GM21367 (cell line): Measurements from ENCODE around the gene CSNK1G1.
"Not testable (repeated sequence)": the region's sequence is repeated elsewhere in the genome, so short reads cannot be mapped to it uniquely, and the experiment has no call there.

ENCODE experiments used
- ATAC-seq: cut with Tn5 transposase; IDR thresholded peaks from one replicate; pipeline ENCODE4 v1.9.1; 2021; ENCODE audit not compliant: unreplicated experiment

Gene CSNK1G1

DNA sequence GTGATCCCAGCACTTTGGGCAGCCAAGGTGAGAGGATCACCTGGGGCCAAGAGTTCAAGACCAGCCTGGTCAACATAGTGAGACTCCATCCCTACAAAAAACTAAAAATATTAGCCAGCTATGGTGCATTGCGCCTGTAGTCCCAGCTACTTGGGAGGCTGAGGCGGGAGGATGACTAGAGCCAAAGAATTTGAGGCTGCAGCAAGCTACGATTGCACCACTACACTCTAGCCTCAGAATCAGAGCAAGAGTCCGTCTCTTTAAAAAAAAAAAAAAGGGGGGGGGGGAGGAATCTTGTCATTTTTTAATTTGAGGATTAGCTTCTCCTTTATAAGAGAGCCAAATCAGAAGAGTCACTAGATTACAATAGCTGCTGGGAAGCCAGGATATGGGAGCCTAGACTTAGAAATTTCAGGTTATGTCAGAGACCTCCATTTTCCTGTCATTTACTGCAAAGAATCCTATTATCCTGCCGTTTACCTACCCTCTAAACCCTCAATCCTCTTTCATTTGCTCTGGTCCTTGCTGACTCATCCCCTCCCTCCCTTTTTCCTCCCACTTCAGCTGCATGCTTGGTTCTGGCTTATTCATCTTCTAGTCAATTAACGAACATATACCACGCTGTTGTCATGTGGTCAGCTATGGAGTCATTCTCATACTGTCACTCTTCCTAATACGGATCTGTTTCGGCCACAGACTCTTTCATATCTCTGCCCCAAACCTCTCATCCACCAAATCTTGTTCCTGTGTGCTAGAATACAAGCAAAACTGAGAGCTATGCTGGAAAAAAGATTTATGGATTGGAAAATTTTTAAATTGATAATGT lies 109.4 kb downstream of the CSNK1G1 start:
- ATAC-seq: peak; percentile 73

GRCh38 chr15:64245405-64245804 lies 110.6 kb downstream of the CSNK1G1 start:
- no peak for ATAC-seq

- ATAC-seq: no peak
Measured at GRCh38 chr15:64237677-64238076, 118.3 kb downstream of the CSNK1G1 start.

GRCh38 chr15:64236156-64236894 lies 119.6 kb downstream of the CSNK1G1 start:
- no peak for ATAC-seq

GRCh38 chr15:64235552-64235951 lies 120.4 kb downstream of the CSNK1G1 start:
- ATAC-seq: no peak

- no peak for ATAC-seq
Measured at GRCh38 chr15:64233299-64233698, 122.7 kb downstream of the CSNK1G1 start.

- no peak for ATAC-seq
Measured at GRCh38 chr15:64232400-64232799, 123.6 kb downstream of the CSNK1G1 start.

- ATAC-seq: no peak
Measured at GRCh38 chr15:64229129-64229724, 126.7 kb downstream of the CSNK1G1 start.

- no peak for ATAC-seq
Measured at GRCh38 chr15:64225804-64226203, 130.2 kb downstream of the CSNK1G1 start.

DNA sequence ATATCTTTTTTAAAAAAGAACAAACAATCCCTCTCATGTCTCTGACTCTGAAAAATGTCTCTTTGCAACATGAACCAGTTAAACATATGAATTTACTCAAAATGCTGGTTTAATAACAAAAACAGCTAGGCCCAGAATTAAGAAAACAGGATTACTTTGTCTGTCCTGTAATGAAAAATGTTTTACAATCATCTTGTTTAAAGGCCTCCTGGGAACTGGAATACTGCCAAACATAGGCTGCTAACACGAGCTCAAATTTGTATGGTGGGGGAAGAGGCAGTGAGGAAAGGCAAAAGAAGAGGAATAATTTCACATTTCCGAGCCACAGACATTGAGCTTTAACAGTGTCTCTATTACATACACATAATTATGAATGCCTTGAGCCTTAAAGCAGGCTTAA lies 131.5 kb downstream of the CSNK1G1 start:
- ATAC-seq: no peak

DNA sequence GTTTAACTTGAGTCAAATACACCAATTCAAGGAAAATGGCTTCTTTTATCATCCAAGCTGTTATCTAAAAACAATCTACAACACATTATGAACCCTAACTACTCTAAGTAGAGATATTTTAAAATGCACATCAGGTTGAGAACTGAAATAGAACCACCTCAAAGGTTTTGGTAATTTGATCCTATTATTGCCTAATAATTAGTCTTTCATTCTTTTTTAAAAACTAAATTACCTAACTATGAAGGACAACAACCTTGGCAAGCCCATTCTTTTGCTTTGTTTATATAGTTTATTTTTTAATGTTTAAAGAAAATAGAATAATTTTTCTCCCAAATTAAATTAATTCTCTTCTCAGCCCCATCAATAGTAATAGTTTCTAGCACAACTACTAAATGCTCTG lies 132.1 kb downstream of the CSNK1G1 start:
- no peak for ATAC-seq

GRCh38 chr15:64222573-64223366 lies 133.2 kb downstream of the CSNK1G1 start:
- no peak for ATAC-seq

DNA sequence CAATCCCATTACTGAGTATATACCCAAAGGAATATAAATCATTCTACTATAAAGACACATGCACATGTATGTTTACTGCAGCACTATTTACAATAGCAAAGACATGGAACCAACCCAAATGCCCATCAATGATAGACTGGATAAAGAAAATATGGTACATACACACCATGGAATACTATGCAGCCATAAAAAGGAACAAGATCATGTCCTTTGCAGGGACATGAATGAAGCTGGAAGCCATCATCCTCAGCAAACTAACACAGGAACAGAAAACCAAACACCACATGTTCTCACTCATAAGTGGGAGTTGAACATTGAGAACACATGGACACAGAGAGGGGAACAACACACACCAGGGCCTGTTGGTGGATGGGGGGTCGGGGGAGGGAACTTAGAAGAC lies 134.1 kb downstream of the CSNK1G1 start:
- ATAC-seq: not testable (repeated sequence)

DNA sequence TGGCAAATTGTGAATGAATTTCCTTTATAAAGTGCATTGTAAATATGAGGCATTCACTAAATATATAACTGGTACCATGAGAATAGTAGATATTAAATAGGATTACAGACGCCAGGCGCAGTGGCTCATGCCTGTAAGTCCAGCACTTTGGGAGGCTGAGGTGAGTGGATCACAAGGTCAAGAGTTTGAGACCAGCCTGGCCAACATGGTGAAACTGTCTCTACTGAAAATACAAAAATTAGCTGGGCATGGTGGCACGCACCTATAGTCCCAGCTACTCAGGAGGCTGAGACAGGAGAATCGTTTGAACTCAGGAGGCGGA lies 138.6 kb downstream of the CSNK1G1 start:
- ATAC-seq: not testable (repeated sequence)

- no peak for ATAC-seq
Measured at GRCh38 chr15:64216730-64217428, 139.1 kb downstream of the CSNK1G1 start.

DNA sequence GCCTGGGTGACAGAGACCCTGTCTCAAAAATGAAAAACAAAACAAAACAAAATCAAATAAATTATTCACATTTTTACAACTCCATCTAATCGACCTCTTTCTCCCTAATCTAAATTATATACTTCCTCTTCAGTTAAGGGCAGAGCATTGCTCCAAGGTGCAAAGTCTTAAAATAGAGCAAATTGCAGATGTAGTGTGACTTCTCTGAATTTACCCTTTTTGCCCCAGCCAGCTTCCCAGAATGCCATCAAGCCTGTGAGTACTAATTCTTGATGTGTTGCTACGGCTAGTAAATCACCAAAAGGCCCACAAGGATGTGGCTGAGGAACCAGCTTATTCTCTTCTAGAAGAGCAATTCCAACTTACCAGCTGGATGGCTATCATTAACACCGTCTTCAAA lies 139.8 kb downstream of the CSNK1G1 start:
- ATAC-seq: no peak

- no peak for ATAC-seq
Measured at GRCh38 chr15:64213646-64214045, 142.3 kb downstream of the CSNK1G1 start.

DNA sequence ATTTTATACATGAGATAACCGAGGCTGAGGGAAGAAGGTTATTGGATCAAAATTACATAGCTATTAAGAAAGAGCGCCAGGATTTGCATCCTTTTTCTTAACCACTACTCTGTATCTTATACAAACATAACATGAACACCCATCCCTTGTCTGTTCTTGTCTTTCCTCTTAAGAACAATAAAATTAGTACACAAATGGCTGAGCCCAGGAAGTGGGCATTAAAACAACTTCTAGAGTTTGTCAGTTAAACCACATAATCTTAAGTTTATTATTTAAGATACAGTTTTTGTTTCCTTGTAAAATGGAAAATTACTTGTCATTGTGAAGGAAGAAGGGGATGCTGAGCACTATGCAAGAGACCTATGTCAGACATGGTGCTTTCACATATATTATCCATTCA lies 144.3 kb downstream of the CSNK1G1 start:
- no peak for ATAC-seq

GRCh38 chr15:64210371-64210770 lies 145.6 kb downstream of the CSNK1G1 start:
- ATAC-seq: no peak

GRCh38 chr15:64209680-64210334 lies 146.2 kb downstream of the CSNK1G1 start:
- ATAC-seq: no peak
